GM11168 (cell line): ENCODE data around the gene ATXN7.

Source experiments
- in situ Hi-C: fragments of 300-500 bp; cut with MboI; formaldehyde crosslinking; loops from one replicate; pipeline ENCODE4 v1.12.0; 2022; ENCODE audit warnings: low sequenced_read_pairs; ENCODE audit not compliant: unreplicated experiment

ATXN7 gene

GRCh38 chr3:63927422-63928280, 64.0 kb downstream of the ATXN7 start:
- in situ Hi-C loops, result no loop called here

- in situ Hi-C loops, result no loop called here
Measured at GRCh38 chr3:63931290-63931689, 67.6 kb downstream of the ATXN7 start.

- in situ Hi-C loops, result no loop called here
Measured at GRCh38 chr3:63932509-63933212, 69.0 kb downstream of the ATXN7 start.

- in situ Hi-C loops, result no loop called here
Measured at GRCh38 chr3:63933459-63933858, 69.8 kb downstream of the ATXN7 start.

- in situ Hi-C loops, result no loop called here
Measured at GRCh38 chr3:63934041-63934866, 70.6 kb downstream of the ATXN7 start.

- in situ Hi-C loops, result no loop called here
Measured at GRCh38 chr3:63936925-63937324, 73.3 kb downstream of the ATXN7 start.

GRCh38 chr3:63937661-63938651, 74.3 kb downstream of the ATXN7 start:
- in situ Hi-C loops, result no loop called here

GRCh38 chr3:63940389-63940757, 76.7 kb downstream of the ATXN7 start:
- in situ Hi-C loops, result no loop called here

- in situ Hi-C loops, result no loop called here
Measured at GRCh38 chr3:63942528-63942927, 78.9 kb downstream of the ATXN7 start.

GRCh38 chr3:63943678-63944077, 80.0 kb downstream of the ATXN7 start:
- in situ Hi-C loops, result no loop called here

GRCh38 chr3:63945558-63946096, 82.0 kb downstream of the ATXN7 start:
- in situ Hi-C loops, result no loop called here

- in situ Hi-C loops, result no loop called here
Measured at GRCh38 chr3:63946753-63947152, 83.1 kb downstream of the ATXN7 start.

- in situ Hi-C loops, result no loop called here
Measured at GRCh38 chr3:63947594-63947993, 83.9 kb downstream of the ATXN7 start.

GRCh38 chr3:63949005-63949404, 85.3 kb downstream of the ATXN7 start:
- in situ Hi-C loops, result no loop called here

- in situ Hi-C loops, result no loop called here
Measured at GRCh38 chr3:63950698-63951097, 87.0 kb downstream of the ATXN7 start.

- in situ Hi-C loops, result no loop called here
Measured at GRCh38 chr3:63951492-63952247, 88.0 kb downstream of the ATXN7 start.

- in situ Hi-C loops, result no loop called here
Measured at GRCh38 chr3:63952248-63952594, 88.6 kb downstream of the ATXN7 start.

- in situ Hi-C loops, result no loop called here
Measured at GRCh38 chr3:63954182-63954581, 90.5 kb downstream of the ATXN7 start.
